GM23248 (cell line): Measurements from ENCODE around the gene ERAL1.

Source experiments
- EZH2 ChIP-seq: fragments of 200-600 bp; sonication (generic); IDR thresholded peaks from 2 replicates; pipeline ENCODE4 v1.6.1; 2018; ENCODE audit warnings: antibody characterized with exemption, mild to moderate bottlenecking; ENCODE audit not compliant: insufficient read depth, poor library complexity, severe bottlenecking
- EZH2phosphoT487 ChIP-seq: fragments of 200-600 bp; sonication (generic); IDR thresholded peaks from 2 replicates; pipeline ENCODE4 v1.6.1; 2018; ENCODE audit warnings: antibody characterized with exemption, moderate library complexity, mild to moderate bottlenecking, low read depth; ENCODE audit not compliant: insufficient read depth

- TF ChIP-seq EZH2 (no peak), EZH2phosphoT487 (no peak)
Measured at GRCh38 chr17:28891201-28891600, 36.4 kb downstream of the ERAL1 start.
